Fibroblast of upper back skin (primary cell): ENCODE data around the gene GOLGA8A.
"Not testable (repeated sequence)": the region's sequence is repeated elsewhere in the genome, so short reads cannot be mapped to it uniquely, and the experiment has no call there.

Experiments used
- DNase-seq: peaks from one replicate; pipeline ENCODE4 v3.0.0-alpha.2; 2013

Gene GOLGA8A

GRCh38 chr15:34403899-34404298, 33.7 kb downstream of the GOLGA8A start:
- not testable (repeated sequence) for DNase-seq

GRCh38 chr15:34403160-34403598, 34.4 kb downstream of the GOLGA8A start:
- DNase-seq = not testable (repeated sequence)

- not testable (repeated sequence) for DNase-seq
These were observed 39.9 kb downstream of the GOLGA8A start for GRCh38 chr15:34397637-34398259.

- not testable (repeated sequence) for DNase-seq
These were observed 44.6 kb downstream of the GOLGA8A start for GRCh38 chr15:34392981-34393380.

- DNase-seq = not testable (repeated sequence)
These were observed 48.0 kb downstream of the GOLGA8A start for GRCh38 chr15:34389594-34390086.
